PC-3 (cell line): ENCODE measurements around the gene SLF2. TPM values are rescaled to one million over a fixed set of nuclear protein-coding genes. Genes with fewer than 3 reads are reported as not detected.

ENCODE experiments used
- ATAC-seq: fragments of 200-7000 bp; cut with Tn5 transposase; 2 replicates; pipeline ENCODE4 v1.9.1; 2020; ENCODE audit warnings: mild to moderate bottlenecking, moderate library complexity
- BruUV-seq: library from RNA; stranded (reverse); fragments of 400-500 nt; replicated peaks from 2 replicates; lab custom pipeline; 2021; lab: Mats Ljungman, UMichigan
- CTCF ChIA-PET: fragments of 300-600 bp; sonication (Branson Sonifier 250); formaldehyde crosslinking; loops from one replicate; lab custom pipeline; 2022; ENCODE audit warnings: antibody characterized with exemption; lab: Charles Lee
- POLR2A ChIA-PET: fragments of 300-600 bp; sonication (Branson Sonifier 250); formaldehyde crosslinking; loops from one replicate; lab custom pipeline; 2022; ENCODE audit warnings: antibody characterized with exemption; ENCODE audit not compliant: unreplicated experiment; lab: Charles Lee
- DNase-seq: peaks from one replicate; pipeline ENCODE4 v3.0.0-alpha.2; 2015
- H2AFZ ChIP-seq: fragments of 300-600 bp; sonication (generic); 2 replicates; pipeline ENCODE4 v1.6.0; 2016; ENCODE audit warnings: antibody characterized with exemption, low read length
- H3F3A ChIP-seq: fragments of 300-600 bp; sonication (generic); one replicate; pipeline ENCODE4 v1.6.0; 2017; ENCODE audit warnings: antibody characterized with exemption, low read length, control low read depth, mild to moderate bottlenecking; ENCODE audit not compliant: unreplicated experiment
- H3K27ac ChIP-seq: fragments of 300-600 bp; sonication (generic); 2 replicates; pipeline ENCODE4 v1.5.1; 2016; ENCODE audit warnings: mild to moderate bottlenecking, low read length
- H3K27me3 ChIP-seq: fragments of 300-600 bp; sonication (generic); 2 replicates; pipeline ENCODE4 v1.6.1; 2016; ENCODE audit warnings: low read length, mixed read lengths
- H3K36me3 ChIP-seq: fragments of 300-600 bp; sonication (generic); 2 replicates; pipeline ENCODE4 v1.6.1; 2016; ENCODE audit warnings: low read depth, mixed run types, low read length, mixed read lengths
- H3K4me1 ChIP-seq: fragments of 300-600 bp; sonication (generic); 2 replicates; pipeline ENCODE4 v1.5.1; 2016; ENCODE audit warnings: low read length; ENCODE audit not compliant: insufficient read depth
- H3K4me2 ChIP-seq: fragments of 300-600 bp; sonication (generic); 2 replicates; pipeline ENCODE4 v1.6.0; 2016; ENCODE audit warnings: low read length
- H3K4me3 ChIP-seq: fragments of 300-600 bp; sonication (generic); 2 replicates; pipeline ENCODE4 v1.5.1; 2016; ENCODE audit warnings: mild to moderate bottlenecking, low read length, mixed read lengths
- H3K79me2 ChIP-seq: fragments of 300-600 bp; sonication (generic); 2 replicates; pipeline ENCODE4 v1.6.1; 2017; ENCODE audit warnings: low read length, mixed read lengths
- H3K9ac ChIP-seq: fragments of 300-600 bp; sonication (generic); 2 replicates; pipeline ENCODE4 v1.6.0; 2016; ENCODE audit warnings: mild to moderate bottlenecking, low read length
- H3K9me2 ChIP-seq: fragments of 300-600 bp; sonication (generic); replicated peaks from 2 replicates; pipeline ENCODE4 v1.6.1; 2016; ENCODE audit warnings: mixed run types, low read length, mixed read lengths
- H3K9me3 ChIP-seq: fragments of 300-600 bp; sonication (generic); 2 replicates; pipeline ENCODE4 v1.6.1; 2016; ENCODE audit warnings: low read length, mixed read lengths
- H4K20me1 ChIP-seq: fragments of 300-600 bp; sonication (generic); 2 replicates; pipeline ENCODE4 v1.6.1; 2016; ENCODE audit warnings: low read length, mixed read lengths
- CTCF ChIP-seq: fragments of 300-600 bp; sonication (generic); conservative IDR thresholded peaks from 2 replicates; pipeline ENCODE4 v1.5.1; 2017; ENCODE audit warnings: antibody characterized with exemption, low read depth, mild to moderate bottlenecking, low read length
- EZH2 ChIP-seq: fragments of 300-600 bp; sonication (generic); IDR thresholded peaks from one replicate; pipeline ENCODE4 v1.6.1; 2017; ENCODE audit warnings: antibody characterized with exemption, mild to moderate bottlenecking, low read length; ENCODE audit not compliant: unreplicated experiment
- EZH2phosphoT487 ChIP-seq: fragments of 300-600 bp; sonication (generic); IDR thresholded peaks from 2 replicates; pipeline ENCODE4 v1.6.1; 2018; ENCODE audit warnings: mild to moderate bottlenecking, antibody characterized with exemption, low read length, borderline replicate concordance
- intact Hi-C: fragments of 100-400 bp; cut with micrococcal nuclease; formaldehyde crosslinking; loops from 2 replicates; pipeline ENCODE4 v1.9.0; 2023
- total RNA-seq: library from RNA; depleted of rRNA; stranded (reverse); fragments of >200 nt; gene quantifications from 2 replicates; pipeline ENCODE4 v1.2.3, GENCODE V29; 2014

The SLF2 gene
- total RNA-seq, 1 experiment from 2014 or later: 19.5 TPM

GRCh38 chr10:100988166-100988565 is 75.4 kb downstream of the SLF2 start:
- intact Hi-C loops: no loop called here
- DNase-seq (no peak), ATAC-seq (no peak)
- peaks cover 16% of the 10 kb centered on the region; the same call in 1 of the 2 replicates for H3K36me3 ChIP-seq
- no peaks in the 10 kb centered on the region for H3K9me2 ChIP-seq
- H3K79me2 ChIP-seq: peaks cover 58% of the 10 kb centered on the region
- H3F3A ChIP-seq: no peaks in the 10 kb centered on the region
- H3K4me1 ChIP-seq: peaks cover 30% of the 10 kb centered on the region
- H3K9me3 ChIP-seq: no peaks in the 10 kb centered on the region
- H4K20me1 ChIP-seq: peaks cover 14% of the 10 kb centered on the region
- H3K27me3 ChIP-seq: no peaks in the 10 kb centered on the region
- POLR2A ChIA-PET: no interaction called here
- no peak overlapping the region for H2AFZ ChIP-seq
- peak overlapping the region; percentile 97 for H3K9ac ChIP-seq
- H3K4me3 ChIP-seq: peak overlapping the region; percentile 99
- BruUV-seq: no TSS peak
- CTCF ChIA-PET: no interaction called here
- 0 out of 2 replicates have a peak overlapping the region, but pooled peaks have one; percentile 74 for H3K27ac ChIP-seq
- no peak for TF ChIP-seq EZH2phosphoT487
- TF ChIP-seq EZH2: no peak
- TF ChIP-seq CTCF: no peak
- peak overlapping the region; percentile 98 for H3K4me2 ChIP-seq

GRCh38 chr10:100989088-100989487 is 76.3 kb downstream of the SLF2 start:
- peaks cover 30% of the 10 kb centered on the region for H3K4me1 ChIP-seq
- DNase-seq (peak; percentile 20), ATAC-seq (no peak)
- H3F3A ChIP-seq: no peaks in the 10 kb centered on the region
- TF ChIP-seq EZH2: no peak
- TF ChIP-seq EZH2phosphoT487: no peak
- no peak for TF ChIP-seq CTCF
- H3K4me2 ChIP-seq: peak overlapping the region; percentile 98
- H3K79me2 ChIP-seq: peaks cover 58% of the 10 kb centered on the region
- peak overlapping the region; percentile 99 for H3K4me3 ChIP-seq
- intact Hi-C loops: no loop called here
- no peaks in the 10 kb centered on the region for H3K27me3 ChIP-seq
- peak overlapping the region; percentile 97 for H3K9ac ChIP-seq
- POLR2A ChIA-PET: no interaction called here
- H3K36me3 ChIP-seq: peaks cover 16% of the 10 kb centered on the region; the same call in 1 of the 2 replicates
- BruUV-seq: no TSS peak
- H2AFZ ChIP-seq: no peak overlapping the region
- CTCF ChIA-PET: no interaction called here
- H3K27ac ChIP-seq: no peak overlapping the region
- no peaks in the 10 kb centered on the region for H3K9me3 ChIP-seq
- no peaks in the 10 kb centered on the region for H3K9me2 ChIP-seq
- peaks cover 14% of the 10 kb centered on the region for H4K20me1 ChIP-seq

GRCh38 chr10:100993986-100994708 is 81.4 kb downstream of the SLF2 start:
- DNase-seq (peak; percentile 59), ATAC-seq (0 out of 2 replicates have a peak, but pooled peaks have one; percentile 6)
- Histone ChIP-seq H3K36me3 (peaks cover 16% of the 10 kb centered on the region; the same call in 1 of the 2 replicates), H3K9ac (no peak overlapping the region), H3K27ac (no peak overlapping the region), H3K9me2 (no peaks in the 10 kb centered on the region), H2AFZ (no peak overlapping the region), H3K4me3 (no peak overlapping the region), H3K27me3 (no peaks in the 10 kb centered on the region), H3K4me2 (no peak overlapping the region), H3K4me1 (peaks cover 36% of the 10 kb centered on the region), H3K9me3 (no peaks in the 10 kb centered on the region), H4K20me1 (peaks cover 10% of the 10 kb centered on the region), H3K79me2 (peaks cover 35% of the 10 kb centered on the region), H3F3A (no peaks in the 10 kb centered on the region)
- POLR2A ChIA-PET: no interaction called here
- intact Hi-C loops: loop anchor here (1.0 kb wide), 1 partner anchor 20 kb away; no protein-coding TSS in a partner anchor
- BruUV-seq: TSS peak; percentile 2
- CTCF ChIA-PET: interaction anchor here (1.9 kb wide), 1 partner anchor 21 kb away, joined by 6 read pairs; no protein-coding TSS in a partner anchor
- peak; percentile 68 for TF ChIP-seq CTCF
- no peak for TF ChIP-seq EZH2
- no peak for TF ChIP-seq EZH2phosphoT487
